Neural cell (in vitro differentiated cells): Measurements from ENCODE around the gene DCLK1. TPM values are rescaled to one million over a fixed set of nuclear protein-coding genes. Genes with fewer than 3 reads are reported as not detected.

Source experiments
- H2AFZ ChIP-seq: fragments of 200-600, 300-800 bp; sonication (generic), shearing (Covaris generic); 2 replicates; pipeline ENCODE4 v1.6.0; 2014; ENCODE audit warnings: low read depth, mild to moderate bottlenecking, antibody characterized with exemption, low read length, moderate library complexity
- H3F3A ChIP-seq: fragments of 200-600 bp; shearing (Covaris generic); 2 replicates; pipeline ENCODE4 v1.6.1; 2016; ENCODE audit warnings: mild to moderate bottlenecking, moderate library complexity, mixed read lengths, antibody characterized with exemption, low read length; ENCODE audit not compliant: insufficient read depth, poor library complexity, severe bottlenecking
- H3K27ac ChIP-seq: fragments of 200-600, 300-800 bp; sonication (generic), shearing (Covaris generic); 2 replicates; pipeline ENCODE4 v1.5.1; 2014; ENCODE audit warnings: mild to moderate bottlenecking, low read length, moderate library complexity
- H3K27me3 ChIP-seq: fragments of 300-800, 200-600 bp; sonication (generic), shearing (Covaris generic); 2 replicates; pipeline ENCODE4 v1.6.0; 2014; ENCODE audit warnings: mild to moderate bottlenecking, low read depth, low read length, moderate library complexity; ENCODE audit not compliant: insufficient read depth
- H3K36me3 ChIP-seq: fragments of 300-800, 200-600 bp; sonication (generic), shearing (Covaris generic); 2 replicates; pipeline ENCODE4 v1.5.1; 2014; ENCODE audit warnings: mild to moderate bottlenecking, antibody characterized with exemption, low read length, moderate library complexity; ENCODE audit not compliant: insufficient read depth
- H3K4me2 ChIP-seq: fragments of 300-800, 200-600 bp; sonication (generic), shearing (Covaris generic); 2 replicates; pipeline ENCODE4 v1.6.0; 2014; ENCODE audit warnings: mild to moderate bottlenecking, low read length
- H3K4me3 ChIP-seq: fragments of 300-800, 200-600 bp; sonication (generic), shearing (Covaris generic); 2 replicates; pipeline ENCODE4 v1.5.1; 2014; ENCODE audit warnings: mild to moderate bottlenecking, low read length, moderate library complexity
- H3K79me2 ChIP-seq: fragments of 200-600 bp; shearing (Covaris generic); replicated peaks from 2 replicates; pipeline ENCODE4 v1.6.0; 2014; ENCODE audit warnings: mild to moderate bottlenecking, low read length, moderate library complexity; ENCODE audit not compliant: insufficient read depth
- H3K9ac ChIP-seq: fragments of 300-800, 200-600 bp; sonication (generic), shearing (Covaris generic); 2 replicates; pipeline ENCODE4 v1.6.1; 2016; ENCODE audit warnings: mild to moderate bottlenecking, low read length, mixed read lengths
- H3K9me2 ChIP-seq: fragments of 200-600 bp; shearing (Covaris generic); 2 replicates; pipeline ENCODE4 v1.6.1; 2016; ENCODE audit warnings: mild to moderate bottlenecking, low read length, mixed read lengths; ENCODE audit not compliant: insufficient read depth
- H3K9me3 ChIP-seq: fragments of 200-600, 300-800 bp; sonication (generic), shearing (Covaris generic); 2 replicates; pipeline ENCODE4 v1.6.1; 2016; ENCODE audit warnings: mild to moderate bottlenecking, mixed run types, low read length, moderate library complexity, mixed read lengths
- H4K20me1 ChIP-seq: fragments of 200-600 bp; shearing (Covaris generic); 2 replicates; pipeline ENCODE4 v1.6.1; 2016; ENCODE audit warnings: mild to moderate bottlenecking, mixed run types; ENCODE audit not compliant: insufficient read depth
- CTCF ChIP-seq: fragments of 450-650 bp; IDR thresholded peaks from 2 replicates; pipeline ENCODE4 v1.5.1; 2014; ENCODE audit warnings: antibody characterized with exemption, mild to moderate bottlenecking, moderate library complexity; ENCODE audit not compliant: poor library complexity, severe bottlenecking
- EP300 ChIP-seq: fragments of 450-650 bp; conservative IDR thresholded peaks from 2 replicates; pipeline ENCODE4 v1.6.1; 2014; ENCODE audit warnings: antibody characterized with exemption, mild to moderate bottlenecking, moderate library complexity; ENCODE audit not compliant: poor library complexity, severe bottlenecking
- EZH2 ChIP-seq: fragments of 200-600, 300-800 bp; shearing (Covaris generic), sonication (generic); IDR thresholded peaks from 2 replicates; pipeline ENCODE4 v1.6.1; 2014; ENCODE audit warnings: antibody characterized with exemption, low read length, borderline replicate concordance, mild to moderate bottlenecking; ENCODE audit not compliant: insufficient read depth, poor library complexity, severe bottlenecking
- MXI1 ChIP-seq: fragments of 450-650 bp; conservative IDR thresholded peaks from 2 replicates; pipeline ENCODE4 v1.6.1; 2014; ENCODE audit warnings: antibody characterized with exemption, mild to moderate bottlenecking; ENCODE audit not compliant: poor library complexity, severe bottlenecking
- POLR2AphosphoS5 ChIP-seq: IDR thresholded peaks from 2 replicates; pipeline ENCODE4 v1.6.1; 2012
- RAD21 ChIP-seq: fragments of 450-650 bp; conservative IDR thresholded peaks from 2 replicates; pipeline ENCODE4 v1.6.1; 2014; ENCODE audit warnings: antibody characterized with exemption, mild to moderate bottlenecking, moderate library complexity
- REST ChIP-seq: IDR thresholded peaks from 2 replicates; pipeline ENCODE4 v1.6.1; 2012; ENCODE audit warnings: borderline replicate concordance
- SMC3 ChIP-seq: fragments of 450-650 bp; conservative IDR thresholded peaks from 2 replicates; pipeline ENCODE4 v1.6.1; 2014; ENCODE audit warnings: antibody characterized with exemption, mild to moderate bottlenecking, moderate library complexity; ENCODE audit not compliant: poor library complexity
- TAF1 ChIP-seq: IDR thresholded peaks from 2 replicates; pipeline ENCODE4 v1.6.1; 2012; ENCODE audit warnings: low read depth
- polyA plus RNA-seq: library from polyadenylated mRNA; depleted of rRNA; stranded (reverse); fragments of >200 nt; gene quantifications from 2 replicates; pipeline ENCODE4 v1.2.3, GENCODE V29; 2014

DCLK1 gene
- polyA plus RNA-seq, 1 donor from 2014 or later, result 124 TPM

GRCh38 chr13:35995136-35995535 is 136.0 kb downstream of the DCLK1 start:
- H3K4me2 ChIP-seq, result no peak overlapping the region
- H3K79me2 ChIP-seq, result peaks cover 23% of the 10 kb centered on the region
- H3K9ac ChIP-seq, result no peak overlapping the region
- H3F3A ChIP-seq, result no peaks in the 10 kb centered on the region
- no peak for TF ChIP-seq REST
- TF ChIP-seq RAD21, result no peak
- TF ChIP-seq SMC3, result no peak
- no peak for TF ChIP-seq TAF1
- TF ChIP-seq EZH2, result no peak
- TF ChIP-seq EP300, result no peak
- TF ChIP-seq MXI1, result no peak
- TF ChIP-seq POLR2AphosphoS5, result no peak
- no peak for TF ChIP-seq CTCF
- H3K27ac ChIP-seq, result peak overlapping the region; percentile 70
- H2AFZ ChIP-seq, result no peak overlapping the region
- H3K4me3 ChIP-seq, result peak overlapping the region; percentile 39
- no peaks in the 10 kb centered on the region for H3K9me2 ChIP-seq
- H3K36me3 ChIP-seq, result no peaks in the 10 kb centered on the region
- H3K9me3 ChIP-seq, result no peaks in the 10 kb centered on the region
- H3K27me3 ChIP-seq, result no peaks in the 10 kb centered on the region
- no peaks in the 10 kb centered on the region for H4K20me1 ChIP-seq

- peak; percentile 58 for TF ChIP-seq EP300
- peak; percentile 63 for TF ChIP-seq POLR2AphosphoS5
- TF ChIP-seq EZH2, result no peak
- peak overlapping the region; percentile 70 for H3K27ac ChIP-seq
- H3K9ac ChIP-seq, result no peak overlapping the region
- no peaks in the 10 kb centered on the region for H3F3A ChIP-seq
- H3K36me3 ChIP-seq, result no peaks in the 10 kb centered on the region
- no peaks in the 10 kb centered on the region for H3K27me3 ChIP-seq
- H3K79me2 ChIP-seq, result peaks cover 28% of the 10 kb centered on the region
- H3K4me3 ChIP-seq, result peak overlapping the region; percentile 39
- no peaks in the 10 kb centered on the region for H3K9me2 ChIP-seq
- no peaks in the 10 kb centered on the region for H4K20me1 ChIP-seq
- H3K9me3 ChIP-seq, result no peaks in the 10 kb centered on the region
- no peak overlapping the region for H3K4me2 ChIP-seq
- no peak overlapping the region for H2AFZ ChIP-seq
Observed at GRCh38 chr13:35994131-35994966, 136.8 kb downstream of the DCLK1 start.
